Endothelial cell (in vitro differentiated cells): ENCODE results near the gene ZSWIM6. TPM values are rescaled to one million over a fixed set of nuclear protein-coding genes. Genes with fewer than 3 reads are reported as not detected.

ENCODE experiments used
- DNase-seq: peaks from one replicate; pipeline ENCODE4 v3.0.0; 2021; ENCODE audit warnings: low spot score
- H3K27ac Mint-ChIP-seq: one replicate; pipeline ENCODE4 v1.8.0; 2021; ENCODE audit warnings: mixed read lengths, inconsistent platforms; ENCODE audit not compliant: unreplicated experiment
- H3K27me3 Mint-ChIP-seq: one replicate; pipeline ENCODE4 v1.8.0; 2021; ENCODE audit warnings: mild to moderate bottlenecking, moderate library complexity, mixed read lengths, inconsistent platforms; ENCODE audit not compliant: unreplicated experiment
- H3K36me3 Mint-ChIP-seq: one replicate; pipeline ENCODE4 v1.8.0; 2021; ENCODE audit warnings: mild to moderate bottlenecking, low read depth, mixed read lengths, inconsistent platforms; ENCODE audit not compliant: unreplicated experiment
- H3K4me1 Mint-ChIP-seq: one replicate; pipeline ENCODE4 v1.8.0; 2021; ENCODE audit warnings: mild to moderate bottlenecking, mixed read lengths, inconsistent platforms; ENCODE audit not compliant: unreplicated experiment
- H3K4me3 Mint-ChIP-seq: one replicate; pipeline ENCODE4 v1.8.0; 2021; ENCODE audit warnings: mild to moderate bottlenecking, mixed read lengths, inconsistent platforms; ENCODE audit not compliant: unreplicated experiment
- H3K9me3 Mint-ChIP-seq: one replicate; pipeline ENCODE4 v1.8.0; 2021; ENCODE audit warnings: mixed read lengths, inconsistent platforms; ENCODE audit not compliant: unreplicated experiment
- CTCF ChIP-seq: fragments of 200-600 bp; sonication (generic); IDR thresholded peaks from one replicate; pipeline ENCODE4 v1.5.0; 2021; ENCODE audit warnings: antibody characterized with exemption; ENCODE audit not compliant: unreplicated experiment
- total RNA-seq: library from RNA; stranded (reverse); fragmentation: NEBNext Ultra II Directional; extraction: Animal tissue kit (Norgen Biotek cat#: 25700); gene quantifications from one replicate; pipeline ENCODE4 v1.2.1, GENCODE V29; 2021; ENCODE audit not compliant: unreplicated experiment

Gene ZSWIM6
- total RNA-seq, 1 donor from 2014 or later, result 77.0 TPM

GRCh38 chr5:61435368-61435767 is 103.3 kb downstream of the ZSWIM6 start:
- Mint-ChIP-seq H3K4me3 (no peak overlapping the region), H3K4me1 (peaks cover 11% of the 10 kb centered on the region), H3K9me3 (no peaks in the 10 kb centered on the region), H3K36me3 (peaks cover 3% of the 10 kb centered on the region), H3K27me3 (no peaks in the 10 kb centered on the region), H3K27ac (no peak overlapping the region)
- TF ChIP-seq CTCF, result no peak
- DNase-seq, result no peak

GRCh38 chr5:61438298-61438970 is 106.4 kb downstream of the ZSWIM6 start:
- no peak for DNase-seq
- Mint-ChIP-seq H3K36me3 (peaks cover 27% of the 10 kb centered on the region), H3K4me1 (no peaks in the 10 kb centered on the region), H3K27me3 (peaks cover 2% of the 10 kb centered on the region), H3K27ac (no peak overlapping the region), H3K4me3 (no peak overlapping the region), H3K9me3 (peaks cover 16% of the 10 kb centered on the region)
- no peak for TF ChIP-seq CTCF

- Mint-ChIP-seq H3K9me3 (peaks cover 16% of the 10 kb centered on the region), H3K27me3 (peaks cover 2% of the 10 kb centered on the region), H3K27ac (no peak overlapping the region), H3K4me3 (no peak overlapping the region), H3K4me1 (no peaks in the 10 kb centered on the region), H3K36me3 (peaks cover 29% of the 10 kb centered on the region)
- DNase-seq, result no peak
- no peak for TF ChIP-seq CTCF
Measured at GRCh38 chr5:61440086-61440485, 108.0 kb downstream of the ZSWIM6 start.

- H3K27ac Mint-ChIP-seq, result peak overlapping the region; percentile 65
- peaks cover 16% of the 10 kb centered on the region for H3K9me3 Mint-ChIP-seq
- peaks cover 29% of the 10 kb centered on the region for H3K36me3 Mint-ChIP-seq
- no peak overlapping the region for H3K4me3 Mint-ChIP-seq
- H3K27me3 Mint-ChIP-seq, result peaks cover 2% of the 10 kb centered on the region
- no peak for DNase-seq
- TF ChIP-seq CTCF, result no peak
- H3K4me1 Mint-ChIP-seq, result no peaks in the 10 kb centered on the region
Measured at GRCh38 chr5:61440596-61440995, 108.5 kb downstream of the ZSWIM6 start.

GRCh38 chr5:61441742-61442141 is 109.7 kb downstream of the ZSWIM6 start:
- H3K27me3 Mint-ChIP-seq, result peaks cover 2% of the 10 kb centered on the region
- peak overlapping the region; percentile 21 for H3K4me3 Mint-ChIP-seq
- DNase-seq, result no peak
- H3K36me3 Mint-ChIP-seq, result peaks cover 37% of the 10 kb centered on the region
- H3K9me3 Mint-ChIP-seq, result peaks cover 16% of the 10 kb centered on the region
- TF ChIP-seq CTCF, result no peak
- no peaks in the 10 kb centered on the region for H3K4me1 Mint-ChIP-seq
- H3K27ac Mint-ChIP-seq, result no peak overlapping the region
